DMS153 treated with DMSO at 0.1 percent for 48 hours (cell line): Measurements from ENCODE around the gene RABEPK.
A peak's percentile ranks its signal among the peaks of the same experiment; 100 is the strongest.
"Not testable (repeated sequence)": the region's sequence is repeated elsewhere in the genome, so short reads cannot be mapped to it uniquely, and the experiment has no call there.

Experiments used
- DNase-seq: peaks from one replicate; lab custom pipeline; 2025; ENCODE audit not compliant: unreplicated experiment; lab: John Stamatoyannopoulos, UW

Gene RABEPK

DNA sequence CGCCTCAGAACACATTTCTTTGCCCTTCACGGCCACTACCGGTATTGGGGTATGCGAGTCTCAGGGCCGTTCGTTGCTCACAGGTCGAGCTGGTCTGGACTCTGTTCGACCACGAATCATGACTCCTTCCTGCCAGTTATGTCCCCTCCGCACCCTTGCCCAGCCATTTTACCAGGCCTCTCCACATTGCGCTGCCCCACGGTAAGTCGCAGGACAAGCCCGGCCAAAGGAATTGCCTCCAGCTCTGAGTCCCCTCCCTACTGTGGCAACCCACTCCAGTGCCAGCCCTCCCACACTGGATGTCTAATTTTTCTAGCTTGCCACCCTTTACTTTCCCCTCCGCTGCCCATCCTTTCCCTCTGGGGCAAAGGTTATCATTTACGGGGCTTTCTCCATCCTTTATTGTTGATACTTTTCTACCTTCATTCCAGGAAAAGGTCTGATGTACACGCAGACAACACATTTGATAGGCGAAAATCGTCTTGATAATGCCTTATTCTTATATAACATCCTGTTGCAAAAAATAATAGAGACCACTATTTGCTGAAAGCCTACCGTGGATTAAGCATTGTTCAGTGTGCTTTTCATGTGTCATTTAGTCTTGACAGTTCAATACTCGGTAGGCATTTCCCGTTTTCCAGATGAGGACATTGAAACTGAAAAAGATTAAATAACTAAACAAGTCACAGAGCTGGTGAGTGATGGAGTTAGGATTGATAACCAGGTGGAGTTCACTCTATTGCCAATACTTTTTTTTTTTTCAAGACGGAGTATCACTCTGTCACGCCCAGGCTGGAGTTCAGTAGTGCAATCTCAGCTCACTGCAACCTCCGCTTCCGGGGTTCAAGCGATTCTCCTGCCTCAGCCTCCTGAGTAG, 41.8 kb downstream of the RABEPK start:
- DNase-seq, result no peak

DNA sequence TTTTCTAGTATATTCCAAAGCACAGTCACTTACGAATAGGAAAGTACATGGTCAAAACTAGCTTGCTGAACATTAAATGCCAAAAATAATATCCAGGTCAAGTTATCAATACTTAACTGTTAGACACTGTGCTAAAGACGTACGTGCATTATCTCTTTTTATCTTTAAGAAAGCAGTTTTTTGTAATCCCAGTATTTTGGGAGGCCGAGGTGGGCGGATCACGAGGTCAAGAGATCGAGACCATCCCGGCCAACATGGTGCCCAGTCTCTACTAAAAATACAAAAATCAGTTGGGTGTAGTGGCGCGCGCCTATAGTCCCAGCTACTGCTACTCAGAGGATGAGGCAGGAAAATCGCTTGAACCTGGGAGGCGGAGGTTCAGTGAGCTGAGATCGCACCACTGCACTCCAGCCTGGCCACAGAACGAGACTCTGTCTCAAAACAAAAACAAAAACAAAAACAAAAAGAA, 43.5 kb downstream of the RABEPK start:
- no peak for DNase-seq

DNA sequence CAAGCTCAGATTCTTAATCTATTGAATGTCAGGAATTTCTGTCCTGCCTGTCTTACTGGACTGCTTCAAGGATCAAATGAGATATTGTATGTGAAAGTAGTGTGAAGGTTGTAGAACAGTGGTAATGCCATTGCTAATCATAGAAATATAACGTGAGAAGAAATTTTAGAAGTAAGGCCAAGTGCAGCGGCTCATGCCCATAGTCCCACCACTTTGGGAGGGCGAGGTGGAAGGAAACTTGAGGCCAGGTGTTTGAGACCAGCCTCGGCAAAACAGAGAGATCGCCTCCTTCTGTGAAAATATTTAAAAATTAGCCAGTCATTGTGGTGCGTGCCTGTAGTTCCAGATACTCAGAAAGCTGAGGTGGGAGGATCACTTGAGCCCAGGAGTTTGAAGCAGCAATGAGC, 45.9 kb downstream of the RABEPK start:
- no peak for DNase-seq

DNA sequence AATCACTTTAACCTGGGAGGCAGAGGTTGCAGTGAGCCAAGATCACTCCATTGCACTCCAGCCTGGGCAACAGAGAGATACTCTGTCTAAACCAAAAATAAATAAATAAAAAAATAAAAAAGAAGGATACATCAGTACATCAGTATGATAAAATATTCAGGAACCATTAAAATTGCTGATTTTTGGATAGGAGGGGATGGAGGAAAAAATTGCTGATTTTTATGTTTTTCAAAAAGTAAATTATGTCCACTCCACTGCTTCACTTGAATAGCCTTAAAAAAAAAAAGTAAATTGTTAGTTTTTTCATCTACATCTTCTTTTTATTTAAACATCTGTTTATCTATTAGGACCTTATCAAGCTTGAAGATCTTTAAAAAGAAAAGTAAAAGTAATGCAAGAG, 53.9 kb downstream of the RABEPK start:
- no peak for DNase-seq

DNA sequence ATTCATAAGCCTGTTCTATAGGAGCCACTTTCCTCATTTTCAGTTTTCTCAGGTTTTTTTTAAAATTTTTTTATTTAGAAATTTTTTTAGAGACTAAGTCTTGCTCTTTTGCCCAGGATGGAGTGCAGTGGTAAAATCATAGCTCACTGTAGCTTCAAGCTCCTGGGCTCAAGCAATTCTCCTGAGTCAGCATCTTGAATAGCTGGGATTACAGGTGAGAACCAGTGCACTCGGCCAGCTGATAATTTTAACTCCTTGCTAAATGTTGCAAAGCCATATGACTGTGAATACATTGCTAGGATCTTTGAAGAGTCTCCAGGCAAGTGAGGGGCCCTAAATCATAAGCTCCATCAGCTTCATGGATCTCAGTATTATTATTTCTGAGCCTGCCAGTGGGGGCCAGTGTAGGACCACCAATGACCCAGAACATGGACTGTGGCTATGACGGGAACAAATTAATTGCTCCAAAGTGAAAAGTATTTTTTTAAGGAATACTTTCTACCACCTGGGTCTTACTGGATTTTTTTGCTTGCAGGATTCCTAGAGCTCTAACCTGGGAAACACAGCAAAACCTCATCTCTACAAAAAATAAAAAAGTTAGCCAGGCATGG, 55.5 kb downstream of the RABEPK start:
- no peak for DNase-seq

DNA sequence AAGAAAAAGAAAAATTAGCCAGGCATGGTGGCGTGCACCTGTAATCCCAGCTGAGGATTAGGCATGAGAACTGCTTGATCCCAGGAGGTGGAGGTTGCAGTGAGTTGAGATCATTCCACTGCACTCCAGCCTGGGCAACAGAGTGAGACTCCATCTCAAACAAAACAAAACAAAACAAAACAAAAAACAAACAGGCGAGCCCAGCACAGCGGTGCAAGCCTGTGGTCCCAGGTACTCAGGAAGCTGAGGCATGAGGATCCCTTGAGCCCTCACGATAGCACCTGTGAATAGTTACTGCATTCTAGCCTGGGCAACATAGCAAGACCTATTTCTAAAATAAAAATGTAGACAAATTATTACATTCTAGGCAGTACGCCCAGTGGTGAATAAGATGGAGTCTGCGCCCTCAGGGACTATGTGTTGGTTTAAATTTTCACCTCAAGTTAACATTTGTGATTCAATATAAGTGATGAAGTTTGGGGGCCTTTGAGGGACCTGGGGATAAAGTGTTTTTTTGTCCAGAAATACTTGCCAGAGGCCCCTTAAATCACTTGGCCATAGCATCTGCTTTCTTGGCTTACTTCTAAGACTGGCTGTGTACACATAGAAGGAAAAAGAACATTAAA, 57.9 kb downstream of the RABEPK start:
- DNase-seq, result no peak

DNA sequence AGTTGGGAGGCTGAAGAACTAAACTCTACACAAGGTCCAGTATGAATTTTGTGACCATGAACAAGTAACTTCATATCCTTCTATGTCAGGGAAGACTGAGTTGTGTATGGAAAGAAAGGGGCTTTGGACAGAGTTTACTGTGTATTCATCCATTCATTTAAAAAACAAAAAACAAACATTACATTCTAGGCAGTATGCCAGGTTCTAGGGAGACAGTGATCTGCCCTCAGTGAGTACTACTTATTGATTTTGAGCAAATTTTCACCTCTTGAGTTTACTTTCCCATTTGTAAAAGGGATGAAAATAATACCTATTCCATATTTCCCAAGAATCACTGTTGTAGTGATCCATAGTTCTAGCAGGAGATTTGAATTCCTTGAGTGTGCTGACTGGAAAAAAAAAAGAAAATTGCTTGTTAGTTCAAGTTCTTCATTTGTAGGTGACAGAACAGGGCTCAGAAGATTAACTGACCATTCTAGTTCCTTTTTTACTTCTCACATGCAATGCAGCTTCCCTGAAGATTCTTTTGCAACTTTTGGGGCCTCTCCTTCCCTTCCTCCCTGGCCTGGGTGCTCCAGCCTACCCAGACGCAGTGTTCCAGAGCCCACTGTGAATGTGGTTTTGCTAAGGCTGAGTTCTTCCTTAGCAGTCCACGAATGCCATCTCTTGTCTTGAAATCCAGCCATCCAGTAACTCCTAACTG, 58.6 kb downstream of the RABEPK start:
- DNase-seq, result no peak

DNA sequence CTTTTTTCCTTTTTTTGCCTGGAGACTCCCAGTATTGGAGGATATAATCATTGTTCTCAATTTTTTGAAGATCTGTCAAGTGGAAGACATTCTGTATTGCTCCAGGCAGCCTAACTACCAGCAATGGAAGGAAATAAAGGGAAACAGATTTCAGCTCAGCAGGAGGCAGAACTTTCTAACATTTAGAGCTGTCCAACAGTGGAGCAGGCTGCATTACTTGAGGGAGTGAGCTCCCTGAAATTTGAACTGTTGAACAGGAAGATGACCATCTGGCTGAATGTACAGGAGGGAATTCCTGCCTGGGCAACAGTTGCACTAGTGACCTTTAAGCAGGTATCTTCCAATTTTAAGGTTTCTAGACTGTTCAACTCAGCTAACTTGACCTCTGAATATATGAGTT, 60.2 kb downstream of the RABEPK start:
- DNase-seq, result no peak

DNA sequence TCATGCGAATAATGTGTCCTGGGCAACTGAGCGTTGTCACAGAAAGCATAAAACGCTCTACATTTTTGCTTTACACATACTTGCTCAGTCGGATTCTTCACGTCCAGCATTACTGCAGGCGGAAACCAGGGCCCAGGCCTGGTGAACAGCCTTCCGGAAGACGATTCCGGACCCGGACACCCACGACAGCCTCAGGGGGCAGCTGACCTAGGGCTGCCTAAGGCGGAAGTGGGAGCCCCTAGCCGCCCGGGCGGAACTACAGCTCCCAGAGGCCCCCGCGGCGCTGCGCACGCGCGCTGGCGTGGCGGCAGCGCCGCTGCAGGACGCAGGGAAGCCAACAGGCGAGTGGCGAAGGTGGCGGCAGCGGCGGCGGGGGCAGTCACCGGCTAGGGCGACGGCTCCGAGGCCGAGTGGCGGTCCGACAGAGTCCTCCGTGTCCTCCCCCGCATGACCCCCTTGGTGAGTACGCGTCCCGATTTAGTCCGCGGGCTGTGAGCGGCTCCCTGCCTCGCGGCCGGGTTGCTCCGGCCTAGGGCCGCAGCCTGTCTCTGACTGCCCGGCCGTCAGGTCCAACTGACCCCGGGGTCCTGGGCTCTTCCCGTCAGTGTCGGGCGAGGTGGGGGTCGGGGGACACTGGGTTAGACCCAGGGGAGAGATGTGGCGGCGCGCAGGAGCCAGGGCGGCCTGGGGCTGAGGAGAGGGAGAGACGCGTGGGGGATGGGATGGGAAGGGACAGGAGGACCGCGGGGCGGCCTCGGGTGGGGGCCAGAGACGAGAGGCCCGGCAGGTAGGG, 61.4 kb downstream of the RABEPK start, which contains the start of gene GAPVD1:
TSS of gene GAPVD1 (plus strand) at position 326 of the 793 bp plus-strand sequence. CDS start 37,096 bp downstream, outside the sequence.
- DNase-seq, result peak; percentile 54

DNA sequence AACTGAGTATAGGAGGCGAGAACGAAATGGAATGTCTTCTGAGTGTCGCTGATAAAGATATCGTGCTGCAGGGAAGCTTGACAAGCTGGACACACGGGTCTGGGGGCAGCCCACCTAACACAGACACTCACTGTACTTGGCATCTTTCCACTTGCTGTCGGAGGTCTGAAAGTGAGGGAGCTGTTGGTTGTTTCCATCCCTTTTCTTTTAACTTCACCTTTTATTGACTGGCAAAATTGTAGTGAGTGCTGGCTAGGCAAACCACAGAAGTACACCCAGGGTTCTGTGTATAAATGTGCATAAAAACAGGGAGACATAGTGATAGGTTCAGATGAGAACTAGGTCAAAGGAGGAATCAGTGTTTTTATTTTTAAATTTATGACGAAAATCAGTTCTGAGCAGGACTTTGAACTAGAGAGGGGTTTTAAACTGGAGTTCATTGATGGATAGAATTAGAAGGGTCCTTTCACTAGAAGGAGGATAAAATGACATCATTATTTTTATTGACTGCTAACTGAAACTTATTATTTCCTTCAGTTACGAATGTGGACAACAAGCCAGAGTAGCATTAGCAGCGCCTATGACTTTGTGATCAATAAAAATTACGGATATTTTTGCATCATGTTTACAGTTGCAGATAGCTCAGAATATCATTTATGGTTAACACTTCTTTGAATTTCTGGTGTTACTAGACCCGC, 62.1 kb downstream of the RABEPK start:
- DNase-seq, result no peak

DNA sequence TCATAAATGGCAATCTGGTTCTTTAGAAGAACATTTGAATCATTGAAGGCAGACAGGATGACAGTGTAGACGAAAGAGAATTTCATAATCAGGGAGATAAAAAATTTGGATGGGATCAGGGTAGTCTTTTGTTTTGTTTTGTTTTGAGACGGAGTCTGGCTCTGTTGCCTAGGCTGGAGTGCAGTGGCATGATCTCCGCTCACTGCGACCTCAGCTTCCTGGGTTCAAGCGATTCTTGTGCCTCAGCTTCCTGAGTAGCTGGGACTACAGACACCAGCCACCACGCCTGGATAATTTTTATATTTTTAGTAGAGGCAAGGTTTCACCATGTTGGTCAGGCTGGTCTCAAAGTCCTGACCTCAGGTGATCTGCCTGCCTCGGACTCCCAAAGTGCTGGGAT, 63.7 kb downstream of the RABEPK start:
- not testable (repeated sequence) for DNase-seq

DNA sequence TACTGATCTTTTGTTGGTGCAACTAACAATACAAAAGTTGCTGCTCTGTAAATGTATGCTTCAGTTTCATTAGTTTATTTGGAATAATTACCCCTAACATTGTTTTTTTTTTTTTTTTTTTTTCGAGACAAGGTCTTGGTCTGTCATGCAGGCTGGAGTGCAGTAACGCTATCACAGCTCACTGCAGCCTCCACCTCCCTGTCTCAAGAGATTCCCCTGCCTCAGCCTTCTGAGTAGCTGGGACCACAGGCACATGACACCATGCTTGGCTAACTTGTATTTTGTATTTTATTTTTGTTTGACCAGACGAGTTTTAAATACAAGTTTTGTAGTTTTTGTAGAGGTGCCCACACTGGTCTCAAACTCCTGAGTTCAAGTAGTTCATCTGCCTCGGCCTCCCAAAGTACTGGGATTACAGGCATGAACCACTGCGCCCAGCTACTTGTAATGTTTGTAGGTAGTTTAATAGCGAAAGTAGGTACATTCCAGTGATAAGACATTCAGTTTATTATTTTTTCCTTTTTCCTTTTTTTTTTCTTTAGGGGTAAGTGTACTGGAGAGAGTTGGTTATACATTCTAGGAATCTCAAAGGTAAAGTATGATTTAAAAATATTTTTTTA, 68.2 kb downstream of the RABEPK start:
- DNase-seq, result no peak

DNA sequence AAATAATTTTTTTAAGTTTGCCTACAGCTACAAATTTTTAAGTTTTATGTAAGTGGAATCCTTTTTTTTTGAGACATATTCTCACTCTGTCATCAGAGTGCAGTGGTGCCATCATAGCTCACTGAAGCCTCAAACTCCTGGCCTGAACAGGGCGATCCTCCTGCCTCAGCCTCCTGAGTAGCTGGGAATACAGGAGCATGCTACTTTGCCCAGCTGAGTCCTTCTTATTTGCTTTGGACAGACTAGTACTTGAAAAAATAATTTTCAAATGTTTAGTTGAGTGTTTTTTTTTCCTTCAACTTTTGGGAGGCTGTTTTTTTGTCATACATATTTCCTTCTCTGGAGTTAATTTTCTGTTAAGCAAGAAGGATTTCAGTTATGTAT, 68.7 kb downstream of the RABEPK start:
- no peak for DNase-seq

DNA sequence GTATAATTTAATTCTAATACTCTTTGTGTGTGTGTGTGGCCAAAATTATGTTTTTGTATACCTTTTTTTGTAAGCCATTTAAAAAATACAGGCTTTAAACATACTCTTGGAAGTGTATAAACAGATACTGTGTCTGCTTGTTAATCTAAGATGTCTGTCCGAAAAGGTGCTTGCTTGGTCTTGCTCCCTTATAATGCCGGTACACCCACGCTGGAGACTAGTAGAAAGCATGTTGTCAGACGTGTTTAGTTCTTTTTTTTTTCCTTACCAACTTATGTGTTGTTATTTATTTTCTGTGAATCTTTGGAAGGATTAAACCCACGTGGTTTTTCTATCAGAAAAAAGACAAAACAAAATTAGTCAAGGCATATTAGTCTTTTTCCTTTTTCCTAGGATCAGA, 70.7 kb downstream of the RABEPK start:
- DNase-seq, result no peak

DNA sequence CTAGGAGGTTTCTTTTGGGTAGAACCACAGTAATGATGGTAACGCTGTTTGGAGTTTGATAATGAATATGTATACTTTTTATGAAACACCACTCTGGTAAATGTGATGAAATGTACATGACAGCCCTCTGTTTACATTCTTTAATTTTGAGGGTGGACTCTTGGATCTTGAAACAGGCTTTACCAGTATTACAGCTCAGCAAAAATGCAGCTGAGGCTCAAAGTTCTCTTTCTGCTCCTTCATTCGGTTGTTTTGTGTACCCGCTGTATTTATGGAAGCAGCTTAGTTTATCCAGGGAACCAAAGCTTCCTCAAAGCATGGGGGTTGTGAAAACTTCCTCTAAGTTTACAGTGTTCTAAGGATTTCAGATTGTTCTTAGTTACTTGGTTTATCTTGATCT, 72.4 kb downstream of the RABEPK start:
- DNase-seq, result no peak

DNA sequence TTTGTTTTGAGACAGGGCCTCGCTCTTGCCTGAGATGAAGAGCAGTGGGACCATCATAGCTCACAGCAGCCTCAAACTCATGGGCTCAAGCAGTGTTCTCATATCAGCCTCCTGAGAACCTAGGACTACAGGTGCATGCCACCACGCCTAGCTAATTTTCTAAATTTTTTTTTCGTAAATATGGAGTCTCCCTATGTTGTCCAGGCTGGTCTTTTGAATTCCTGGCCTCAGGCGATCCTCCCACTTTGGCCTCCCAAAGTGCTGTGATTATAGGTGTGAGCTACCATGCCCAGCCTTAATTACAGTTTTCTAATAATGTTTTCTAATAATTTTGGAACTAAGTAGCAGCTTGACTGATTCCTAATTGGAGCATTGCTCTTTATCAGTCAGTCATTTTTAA, 76.4 kb downstream of the RABEPK start:
- DNase-seq, result no peak

DNA sequence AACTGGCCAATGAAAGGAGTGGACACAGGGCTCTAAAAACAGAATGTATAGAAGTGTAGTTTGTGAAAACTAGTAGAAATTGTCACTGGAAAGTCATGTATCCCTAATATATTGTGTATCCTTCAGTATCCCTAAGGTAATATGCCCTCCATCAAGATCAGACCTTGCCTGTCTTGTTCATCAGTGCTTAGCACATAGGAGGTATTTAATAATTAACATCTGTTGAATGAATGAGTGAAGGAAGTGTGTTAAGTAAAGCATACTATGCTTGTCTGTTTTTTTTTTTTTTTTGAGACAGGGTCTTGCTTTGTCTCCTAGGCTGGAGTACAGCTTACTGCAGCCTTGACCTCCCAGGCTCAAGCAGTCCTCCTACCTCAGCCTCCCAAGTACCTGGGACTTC, 77.1 kb downstream of the RABEPK start:
- no peak for DNase-seq

DNA sequence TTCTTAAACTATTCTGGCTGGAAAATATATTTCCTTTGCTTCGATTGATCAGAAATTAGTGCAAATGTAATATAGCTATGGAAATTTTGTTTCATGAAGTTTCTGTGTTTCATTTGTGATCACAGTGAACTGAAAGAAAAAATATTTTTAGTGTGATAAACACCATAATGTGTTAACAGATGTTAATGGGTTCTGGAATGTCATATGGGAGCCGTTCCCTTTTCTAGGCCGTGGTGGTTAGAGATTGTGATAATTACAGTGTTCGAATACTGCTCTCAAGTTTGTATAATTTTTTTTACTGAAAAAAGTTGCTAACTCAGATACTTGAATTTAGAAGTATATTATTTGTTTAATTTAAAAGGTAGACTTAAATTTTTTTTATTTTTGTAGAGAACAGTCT, 80.6 kb downstream of the RABEPK start:
- no peak for DNase-seq
